Measurements from ENCODE around the gene GRM7.

Gene GRM7

DNA sequence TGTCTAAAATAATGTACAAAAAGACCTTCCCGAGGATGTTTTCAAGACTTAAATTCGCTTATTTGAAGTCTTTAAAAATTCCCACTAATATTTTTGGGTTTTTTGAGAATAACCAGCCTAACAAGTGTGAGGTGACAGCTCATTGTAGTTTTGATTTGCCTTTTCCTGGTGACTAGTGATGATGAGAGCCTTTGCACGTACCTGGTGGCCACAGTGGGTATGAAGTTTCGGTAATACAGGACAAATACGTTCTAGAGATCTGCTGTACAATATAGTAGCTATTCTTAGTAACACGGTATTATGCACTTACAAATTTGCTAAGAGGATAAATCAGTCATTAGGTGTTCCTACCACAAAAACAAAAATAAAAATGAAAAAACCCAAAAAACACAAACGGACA, 124.9 kb downstream of the GRM7 start:
- no peak for DNase-seq

DNA sequence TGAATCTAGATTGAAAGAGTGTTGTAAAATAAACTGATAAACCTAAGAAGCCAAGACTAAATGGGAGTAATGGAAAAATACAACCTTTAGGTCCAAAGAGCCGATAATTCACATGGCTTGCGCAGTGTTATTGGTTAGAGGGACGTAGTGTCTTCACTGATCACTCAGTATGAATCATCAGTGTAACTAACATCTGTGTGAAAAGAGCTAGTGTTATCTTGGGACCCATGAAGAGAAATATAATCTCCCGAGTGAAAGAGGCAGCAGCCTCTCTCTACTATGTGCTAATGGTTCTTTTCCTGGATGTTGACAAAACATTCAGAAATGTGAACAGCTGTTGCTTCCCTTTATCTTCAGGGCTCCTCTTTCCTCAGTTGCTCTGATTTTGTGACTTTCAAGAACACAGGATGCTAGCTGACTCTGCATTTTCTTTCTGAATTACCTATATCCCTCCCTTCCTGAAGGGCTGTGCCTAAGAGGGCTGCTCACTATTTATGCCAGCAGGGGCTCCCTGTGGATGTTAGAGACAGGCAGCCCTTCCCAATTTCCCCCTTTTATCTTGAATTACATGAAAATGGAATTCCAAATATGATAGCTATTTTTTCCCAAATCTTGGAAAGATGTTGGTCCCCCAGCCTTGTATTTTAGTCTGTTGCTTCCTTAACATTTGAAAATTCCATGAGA, 128.8 kb downstream of the GRM7 start:
- DNase-seq, result no peak

DNA sequence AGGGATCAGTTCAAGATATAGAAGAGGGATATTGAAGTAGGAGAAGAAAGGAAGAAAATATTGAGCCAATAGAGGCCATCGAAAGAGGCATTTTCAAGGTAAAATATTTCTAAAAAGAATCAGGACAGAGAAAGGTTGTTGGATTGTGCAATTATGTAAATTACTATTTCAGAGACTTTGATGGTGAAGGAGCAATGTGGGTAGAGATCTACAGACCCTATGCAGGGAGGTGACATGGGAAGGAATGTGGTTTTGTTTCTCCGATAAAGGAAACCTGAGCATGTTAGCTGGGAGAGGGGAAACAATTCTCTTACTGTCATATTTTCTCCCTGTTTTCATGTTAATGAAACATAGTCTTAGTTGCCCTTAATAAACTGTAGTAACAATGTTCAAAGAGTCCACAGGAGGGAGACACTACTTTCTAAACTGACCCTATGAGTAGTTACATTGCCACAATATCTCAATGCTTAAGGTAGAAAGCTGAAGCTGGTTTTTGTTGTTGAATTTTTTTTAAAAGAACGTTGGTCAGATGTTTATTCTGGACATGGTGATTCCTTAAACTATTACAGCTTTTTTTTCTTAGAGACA, 133.3 kb downstream of the GRM7 start:
- DNase-seq, result peak; percentile 29

DNA sequence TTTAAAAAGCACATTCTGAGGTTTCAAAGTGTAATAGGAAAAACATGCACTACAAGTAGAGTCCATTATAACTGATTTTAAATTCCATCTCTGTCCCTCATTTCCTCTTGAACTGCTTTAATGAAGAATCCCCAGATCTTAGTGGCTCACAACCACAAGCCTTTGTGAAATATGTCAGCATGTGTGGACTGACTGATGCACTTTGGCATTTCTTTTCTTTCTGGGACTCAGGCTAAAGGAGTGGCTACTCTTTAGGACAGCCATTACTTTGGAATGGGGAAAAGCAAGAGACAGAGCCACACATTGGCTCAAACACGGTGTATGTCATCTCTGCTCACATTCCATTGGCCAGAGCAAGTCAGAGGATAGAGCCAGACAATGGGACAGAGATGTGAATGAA, 139.6 kb downstream of the GRM7 start:
- no peak for DNase-seq

DNA sequence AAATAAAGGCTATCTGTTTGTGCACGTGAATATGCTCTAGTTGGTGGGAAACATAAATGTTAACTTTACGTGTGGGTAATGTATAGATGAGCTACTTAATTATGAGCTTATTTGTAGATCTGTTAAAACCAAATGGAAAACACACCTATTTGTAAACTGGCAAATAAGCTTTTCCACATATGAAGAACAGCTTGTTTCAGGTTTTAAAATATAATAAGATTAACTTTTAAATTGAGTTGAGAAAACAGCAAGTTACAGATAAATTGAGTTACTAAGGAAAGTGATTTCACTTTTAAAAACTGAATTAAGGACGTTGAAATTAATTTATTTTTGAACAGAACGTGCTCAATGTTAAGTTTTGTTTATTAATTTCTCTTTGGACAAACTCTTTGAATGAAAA, 140.5 kb downstream of the GRM7 start:
- no peak for DNase-seq

GRCh38 chr3:7015683-7016440, 154.9 kb downstream of the GRM7 start:
- DNase-seq, result no peak

GRCh38 chr3:7025581-7026300, 164.8 kb downstream of the GRM7 start:
- no peak for DNase-seq

GRCh38 chr3:7029562-7029961, 168.6 kb downstream of the GRM7 start:
- no peak for DNase-seq

DNA sequence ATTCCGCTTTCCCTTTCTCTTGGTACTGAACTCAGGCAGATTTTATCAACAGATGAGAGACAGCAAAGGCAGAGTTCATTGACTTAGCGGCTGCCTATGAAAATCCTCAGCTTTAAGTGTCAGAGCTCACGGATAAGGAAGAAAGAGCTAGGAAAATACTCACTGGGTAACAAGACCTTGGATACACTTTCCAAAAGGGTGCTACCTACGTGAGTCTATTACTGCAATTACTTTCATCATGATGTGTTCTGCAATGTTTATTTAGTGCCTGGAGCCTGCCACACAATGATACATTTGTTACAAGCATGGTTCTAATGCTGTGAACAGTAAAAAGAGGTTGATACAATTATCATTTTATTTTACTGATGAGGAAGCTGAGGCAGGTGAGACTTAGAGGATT, 177.5 kb downstream of the GRM7 start:
- peak; percentile 42 for DNase-seq

- no peak for DNase-seq
Measured at GRCh38 chr3:7062714-7063113, 201.8 kb downstream of the GRM7 start.

DNA sequence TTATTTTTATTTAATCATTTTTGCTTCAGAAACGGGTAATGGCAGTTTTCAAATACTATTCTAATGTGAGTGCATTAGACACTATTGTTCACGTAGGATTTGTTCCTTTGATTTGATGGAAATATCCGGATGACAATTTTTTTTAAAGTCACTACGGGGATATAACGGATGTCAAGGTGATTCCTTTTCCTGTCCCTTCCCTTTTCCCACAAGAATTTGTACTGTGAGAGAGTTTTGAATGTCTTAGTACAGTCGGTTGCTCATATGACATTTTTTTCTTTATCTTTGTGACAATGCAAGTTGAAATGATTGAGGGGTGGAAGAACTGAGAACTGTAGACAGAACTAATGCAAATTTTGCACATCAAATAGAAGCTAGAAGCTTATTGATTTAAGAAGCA, 209.5 kb downstream of the GRM7 start:
- no peak for DNase-seq

GRCh38 chr3:7074217-7074616, 213.3 kb downstream of the GRM7 start:
- DNase-seq, result no peak

- no peak for DNase-seq
Measured at GRCh38 chr3:7075117-7075516, 214.2 kb downstream of the GRM7 start.

DNA sequence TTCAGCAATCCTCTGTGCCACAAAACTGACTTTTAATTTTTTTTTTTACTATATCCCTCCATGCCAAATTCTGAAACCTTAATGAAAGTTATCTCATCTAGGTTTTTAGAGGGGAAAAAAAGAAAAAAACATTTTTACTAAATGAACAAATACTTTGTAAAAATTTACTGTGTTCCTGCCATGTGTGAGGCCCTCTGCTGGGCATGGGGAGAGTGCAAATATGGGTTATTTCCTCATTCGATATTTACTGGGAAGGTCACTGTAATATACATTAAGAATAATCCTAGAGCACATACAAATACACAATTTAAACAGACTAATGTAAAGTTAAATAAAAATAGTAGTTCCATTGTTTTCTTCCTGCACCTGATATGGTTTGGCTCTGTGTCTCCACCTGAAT, 215.0 kb downstream of the GRM7 start:
- DNase-seq, result no peak

DNA sequence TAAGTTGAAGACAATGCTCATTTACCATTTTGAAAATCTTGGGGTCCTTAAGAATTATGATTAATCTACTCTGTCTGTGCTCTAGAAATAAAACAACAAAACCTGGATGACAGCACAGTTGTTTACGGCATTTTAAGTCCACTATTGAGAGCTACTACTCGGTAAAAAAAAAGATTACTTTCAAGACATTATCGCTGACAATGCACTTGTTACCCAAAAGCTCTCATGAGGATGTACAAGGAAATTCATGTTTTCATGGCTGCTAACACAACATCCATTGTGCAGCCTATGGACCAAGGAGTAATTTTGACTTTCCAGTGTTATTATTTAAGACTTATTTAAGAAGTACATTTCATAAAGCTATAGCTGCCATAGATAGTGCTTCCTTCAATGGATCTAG, 221.3 kb downstream of the GRM7 start:
- no peak for DNase-seq

DNA sequence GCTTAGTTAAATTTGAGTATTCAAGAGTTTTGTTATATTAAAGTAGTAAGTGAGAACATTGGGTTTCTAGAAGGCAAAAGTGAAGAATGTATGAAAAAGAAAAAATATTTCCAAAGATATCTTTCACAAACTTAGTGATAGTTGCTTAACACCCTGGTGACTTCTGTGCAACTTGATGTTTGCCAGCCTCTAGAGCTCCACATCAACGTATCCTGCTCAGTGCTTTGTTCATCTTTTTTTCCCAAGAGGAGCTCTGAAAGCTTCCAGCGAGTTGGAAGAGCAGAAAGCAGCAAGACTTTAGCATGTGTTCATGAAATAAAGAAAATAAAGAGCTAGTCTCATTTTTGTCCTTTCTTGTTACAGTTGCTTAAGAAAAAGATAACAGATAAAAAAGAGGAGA, 225.5 kb downstream of the GRM7 start:
- no peak for DNase-seq

GRCh38 chr3:7095116-7095515, 234.2 kb downstream of the GRM7 start:
- no peak for DNase-seq

- DNase-seq, result no peak
Measured at GRCh38 chr3:7100136-7100535, 239.2 kb downstream of the GRM7 start.

GRCh38 chr3:7106635-7107034, 245.7 kb downstream of the GRM7 start:
- no peak for DNase-seq

DNA sequence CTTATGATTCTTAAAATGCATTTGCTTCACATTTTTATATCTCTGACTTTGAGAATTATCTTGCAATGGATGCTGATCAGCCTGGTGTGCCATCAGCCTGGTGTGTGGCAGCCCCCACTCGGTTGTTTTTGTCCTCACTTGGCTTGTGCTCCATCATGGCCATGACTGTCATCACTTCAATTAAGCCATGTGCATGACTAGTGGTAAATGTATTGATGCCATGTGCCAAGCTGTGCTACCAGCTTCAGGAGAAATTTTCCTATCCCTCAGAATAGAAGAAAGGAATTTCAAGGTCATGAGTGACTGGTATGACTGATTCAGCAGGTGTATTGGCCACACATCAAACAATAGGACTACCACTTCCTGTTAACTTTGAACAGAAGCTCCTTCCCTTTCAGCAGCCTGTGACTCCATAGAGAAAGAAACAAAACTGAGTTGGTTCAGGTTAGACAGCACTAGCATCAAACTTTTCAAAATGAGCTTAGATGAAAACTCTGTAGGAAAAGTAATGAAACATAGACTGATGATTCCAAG, 251.7 kb downstream of the GRM7 start:
- DNase-seq, result no peak

- DNase-seq, result no peak
Measured at GRCh38 chr3:7144697-7145308, 283.9 kb downstream of the GRM7 start.

DNA sequence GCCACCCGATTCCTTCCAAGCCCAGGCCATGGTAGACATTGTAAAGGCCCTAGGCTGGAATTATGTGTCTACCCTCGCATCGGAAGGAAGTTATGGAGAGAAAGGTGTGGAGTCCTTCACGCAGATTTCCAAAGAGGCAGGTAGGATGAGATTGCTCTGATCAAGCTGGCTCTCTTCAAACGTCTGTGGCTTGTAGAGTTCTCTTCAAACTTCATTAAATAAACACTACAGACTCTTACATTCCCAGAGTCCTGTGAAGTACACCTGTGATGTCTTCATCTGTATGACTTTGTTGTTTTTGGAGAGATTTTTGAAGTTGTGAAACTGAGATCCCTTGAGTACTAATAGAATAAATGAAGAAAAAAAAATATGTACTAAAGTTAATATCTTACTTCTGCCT, 285.6 kb downstream of the GRM7 start:
- no peak for DNase-seq

DNA sequence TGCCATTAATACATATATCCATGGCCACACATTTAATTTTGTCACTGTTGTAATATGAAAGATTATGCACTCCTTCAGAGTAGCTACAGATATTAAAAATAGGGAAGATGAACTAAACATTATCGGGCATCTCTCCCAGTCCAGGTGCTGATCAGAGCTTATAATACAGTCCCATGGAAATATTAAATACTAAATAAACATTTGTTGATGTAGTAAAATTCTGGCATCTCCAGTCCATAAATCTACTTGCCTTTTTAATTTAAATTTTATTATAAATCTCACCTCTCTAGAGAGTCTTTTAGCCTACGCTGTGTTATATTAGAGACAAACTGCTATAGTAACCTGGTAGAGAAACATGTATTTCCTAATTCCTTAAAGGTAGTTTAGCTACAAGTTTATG, 297.6 kb downstream of the GRM7 start:
- DNase-seq, result no peak

Data from NCI-H526 treated with DMSO at 0.1 percent for 48 hours (cell line).